Activated CD4-positive, alpha-beta T cell treated with anti-CD3 and anti-CD28 coated beads, Interleukin-2, Interleukin-6, amounts not matched to agents 100 ng/mL and 50 ng/mL, durations not matched to agents 16 hours and 8 hours (primary cell): Measurements from ENCODE around the gene THPO.

Experiments used
- DNase-seq: peaks from one replicate; pipeline ENCODE4 v3.0.0-alpha.2; 2020

Gene THPO

GRCh38 chr3:184384342-184384741, 6.3 kb upstream of the THPO start:
- DNase-seq, result no peak

GRCh38 chr3:184383033-184383740, 5.2 kb upstream of the THPO start:
- DNase-seq, result no peak

DNA sequence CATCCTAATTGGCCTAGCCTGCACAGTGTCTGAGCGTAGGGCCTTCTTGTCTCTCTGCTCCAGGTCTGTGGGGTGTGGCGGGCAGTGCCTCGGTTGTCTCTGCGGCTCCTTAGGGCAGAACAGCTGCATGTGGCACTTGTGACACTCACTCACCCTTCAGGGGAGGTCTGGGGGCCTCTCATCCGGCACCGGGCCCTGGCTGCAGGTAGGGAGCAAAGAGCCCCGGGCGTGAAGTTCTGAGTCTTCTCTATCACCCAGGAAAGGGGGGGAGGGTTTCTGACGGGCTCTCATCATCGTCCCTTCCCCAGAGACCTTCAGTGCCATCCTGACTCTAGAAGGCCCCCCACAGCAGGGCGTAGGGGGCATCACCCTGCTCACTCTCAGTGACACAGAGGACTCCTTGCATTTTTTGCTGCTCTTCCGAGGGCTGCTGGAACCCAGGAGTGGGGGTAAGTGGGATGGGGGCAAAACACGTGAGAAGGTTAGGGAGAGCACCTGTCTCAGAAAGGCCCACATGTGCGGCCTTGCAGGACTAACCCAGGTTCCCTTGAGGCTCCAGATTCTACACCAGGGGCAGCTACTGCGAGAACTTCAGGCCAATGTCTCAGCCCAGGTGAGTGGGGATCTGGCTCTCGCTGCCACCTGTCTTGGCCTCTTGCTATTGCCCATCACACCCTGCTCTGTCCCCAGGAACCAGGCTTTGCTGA, 4.5 kb upstream of the THPO start:
- DNase-seq, result no peak

- no peak for DNase-seq
Measured at GRCh38 chr3:184381261-184382224, 3.5 kb upstream of the THPO start.

- no peak for DNase-seq
Measured at GRCh38 chr3:184380627-184381260, 2.7 kb upstream of the THPO start.

GRCh38 chr3:184380185-184380626, 2.2 kb upstream of the THPO start:
- DNase-seq, result no peak

- no peak for DNase-seq
Measured at GRCh38 chr3:184379358-184380184, 1.6 kb upstream of the THPO start, which contains the start of gene CHRD. TSS of gene CHRD (plus strand) at chr3:184380054. CDS start at chr3:184380319, 265 bp downstream.

DNA sequence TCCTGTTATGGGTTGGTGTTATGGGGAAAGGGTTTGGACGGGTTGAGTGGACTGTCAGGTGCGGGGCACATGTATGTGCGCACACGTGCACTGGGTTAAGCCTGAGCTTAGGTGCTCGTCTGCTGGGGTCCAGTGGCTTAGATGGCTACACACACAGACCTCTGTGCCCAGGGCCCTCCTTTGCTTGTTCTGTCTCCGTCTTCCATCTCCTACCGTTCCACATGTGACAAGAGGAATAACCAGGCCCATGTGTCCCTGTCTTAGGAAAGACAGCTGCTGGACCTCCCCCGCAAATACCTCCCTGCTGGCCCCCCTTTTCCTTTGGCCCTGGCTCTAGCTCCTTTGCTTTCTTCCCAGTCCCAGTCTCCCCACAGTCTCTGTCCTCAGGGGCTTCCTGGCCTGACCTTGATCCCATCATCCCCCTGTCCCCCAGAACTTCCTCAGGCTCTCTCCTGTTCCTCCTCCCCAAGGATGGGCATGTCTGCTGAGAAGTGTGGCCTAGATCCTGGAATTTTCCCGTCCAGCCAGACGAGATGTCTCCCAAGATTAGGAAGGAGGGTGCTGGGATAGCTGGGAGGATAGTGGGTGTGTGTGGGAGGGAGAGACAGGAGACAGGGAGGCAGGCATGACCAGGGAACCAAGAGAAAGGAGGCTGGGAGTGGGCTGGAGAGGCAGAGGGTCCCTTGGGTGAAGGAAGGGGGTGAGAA, 797 bp upstream of the THPO start:
- DNase-seq, result no peak

DNA sequence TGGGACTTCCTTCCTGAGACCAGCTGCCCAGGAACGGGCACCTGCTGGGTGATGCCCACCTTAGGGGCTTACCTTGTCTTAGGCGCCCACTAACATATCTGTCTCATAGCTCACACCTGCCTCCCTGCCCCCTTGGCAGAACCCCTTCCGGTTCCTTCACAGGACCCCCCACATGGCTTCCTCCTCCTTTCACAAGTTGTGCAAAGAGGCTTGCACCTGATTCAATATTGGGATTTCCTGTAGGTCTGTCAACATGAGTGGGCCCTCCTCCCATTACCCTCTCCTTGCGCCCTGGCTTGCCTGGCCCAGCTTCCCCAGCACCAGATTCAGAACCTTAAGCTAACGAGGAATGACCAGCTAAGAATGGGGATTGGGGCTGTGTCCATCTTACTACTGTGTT, 633 bp downstream of the THPO start:
- DNase-seq, result no peak

DNA sequence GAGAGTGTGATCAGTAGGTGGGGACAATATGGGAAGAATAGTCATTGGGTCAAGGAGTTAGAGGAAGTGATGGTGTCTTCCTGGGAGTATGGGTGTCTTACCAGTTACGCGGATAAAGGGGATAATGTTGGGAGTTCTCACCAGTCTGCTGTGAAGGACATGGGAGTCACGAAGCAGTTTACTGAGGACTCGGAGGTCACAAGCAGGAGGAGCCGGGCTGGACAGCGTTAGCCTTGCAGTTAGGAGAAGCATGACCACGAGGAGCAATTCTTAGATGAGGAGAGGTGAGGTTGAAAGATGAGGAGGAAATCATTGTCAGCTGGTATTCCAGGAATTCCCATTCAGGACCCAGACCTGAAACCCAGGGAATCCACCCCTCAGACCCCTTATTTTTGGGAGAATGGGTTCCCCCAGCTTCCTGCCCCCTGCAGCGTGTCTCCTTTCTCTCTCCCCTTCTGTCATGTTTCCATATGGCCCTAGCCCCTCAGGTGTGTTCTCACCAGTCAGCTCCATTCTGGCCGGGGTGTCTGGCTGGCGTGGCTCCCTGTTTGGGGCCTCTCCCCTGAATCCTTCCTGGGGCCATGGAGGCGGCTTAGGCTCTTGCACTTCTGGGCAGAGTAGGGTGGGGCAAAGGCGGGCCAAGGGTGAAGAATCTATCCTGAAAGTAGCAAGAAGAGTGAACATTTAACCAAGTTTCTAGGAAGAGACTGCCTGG, 2.1 kb downstream of the THPO start:
- no peak for DNase-seq

- no peak for DNase-seq
Measured at GRCh38 chr3:184373422-184373821, 4.6 kb downstream of the THPO start.

- no peak for DNase-seq
Measured at GRCh38 chr3:184372911-184373310, 5.1 kb downstream of the THPO start.

GRCh38 chr3:184372296-184372821, 5.6 kb downstream of the THPO start:
- no peak for DNase-seq

DNA sequence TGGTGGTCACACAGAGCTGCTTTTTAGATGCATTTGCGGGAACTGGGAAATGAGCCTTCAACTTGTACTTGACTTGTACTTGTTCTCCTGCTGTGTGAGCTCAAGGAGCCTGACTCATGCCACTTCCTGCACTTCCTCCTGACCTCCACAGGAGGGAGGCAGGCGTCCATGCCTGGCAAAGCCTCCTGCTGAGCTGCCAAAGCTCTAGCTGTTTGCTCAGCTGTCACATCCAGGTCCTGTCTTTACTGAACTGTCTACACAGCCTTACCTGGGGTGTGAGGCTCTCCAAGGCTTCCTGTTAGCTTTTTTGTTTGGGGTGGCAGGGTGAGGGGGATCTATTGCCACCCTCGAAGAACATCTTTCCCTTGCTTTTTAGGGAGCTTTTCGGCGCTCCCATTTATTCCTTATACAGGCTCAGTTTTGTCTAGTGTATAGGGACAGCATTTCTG, 6.4 kb downstream of the THPO start:
- DNase-seq, result peak; percentile 73

- DNase-seq, result no peak
Measured at GRCh38 chr3:184368586-184369183, 9.3 kb downstream of the THPO start.

DNA sequence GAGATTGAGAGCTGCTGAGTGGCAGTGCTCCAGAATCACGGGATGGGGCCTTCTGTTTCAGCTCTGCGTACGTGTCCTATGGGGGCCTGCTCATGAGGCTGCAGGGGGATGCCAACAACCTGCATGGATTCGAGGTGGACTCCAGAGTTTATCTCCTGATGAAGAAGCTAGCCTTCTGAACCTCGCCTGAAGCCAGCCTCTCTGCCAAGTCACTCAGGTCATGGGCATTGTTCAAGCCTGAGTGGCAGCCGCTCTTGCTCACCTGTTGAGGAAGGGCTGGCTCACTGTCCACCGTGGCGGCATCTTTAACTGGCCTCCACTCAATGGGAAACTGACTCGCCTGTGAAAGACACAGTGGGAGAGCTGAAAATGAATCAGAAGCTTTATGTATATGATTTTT, 9.9 kb downstream of the THPO start:
- no peak for DNase-seq

DNA sequence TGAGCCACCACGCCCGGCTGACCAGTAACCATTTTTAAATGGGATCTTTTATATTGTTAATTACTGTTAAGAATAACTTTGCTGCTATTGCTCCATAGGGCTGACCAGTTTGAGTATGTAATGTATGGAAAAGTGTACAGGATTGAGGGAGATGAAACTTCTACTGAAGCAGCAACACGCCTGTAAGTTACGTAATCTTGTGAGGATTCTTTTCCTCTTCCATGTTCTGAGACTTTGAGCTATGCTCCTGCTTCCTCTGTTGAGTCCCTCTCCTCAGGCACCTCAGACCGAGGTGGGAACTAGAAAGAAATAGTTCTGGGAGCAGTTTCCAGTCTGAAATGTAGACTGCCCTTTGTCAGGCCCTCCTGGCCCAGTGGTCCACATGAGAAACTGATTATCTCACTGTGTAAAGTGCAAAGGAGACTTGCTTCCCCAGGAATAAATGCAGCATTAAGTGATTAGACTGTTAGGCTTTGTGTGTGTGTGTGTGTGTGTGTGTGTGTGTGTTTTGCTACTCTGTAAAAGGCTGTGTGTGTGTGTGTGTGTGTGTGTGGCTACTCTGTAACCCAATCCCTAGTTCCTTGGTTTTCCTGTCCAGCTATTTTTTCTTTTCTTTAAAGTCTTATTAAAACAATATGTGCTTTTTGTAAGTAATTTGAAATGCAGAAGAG, 11.3 kb downstream of the THPO start:
- no peak for DNase-seq

GRCh38 chr3:184362668-184363546, 15.1 kb downstream of the THPO start:
- peak; percentile 98 for DNase-seq
